H1 (cell line): ENCODE measurements around the gene RPTOR. TPM values are rescaled to one million over a fixed set of nuclear protein-coding genes. Genes with fewer than 3 reads are reported as not detected.

Experiments used
- CTCF ChIA-PET: fragments of 300-600 bp; sonication (Branson Sonifier 250); formaldehyde crosslinking; loops from one replicate; lab custom pipeline; 2021; ENCODE audit not compliant: partially characterized antibody; lab: Charles Lee
- POLR2A ChIA-PET: fragments of 300-600 bp; sonication (Branson Sonifier 250); formaldehyde crosslinking; loops from one replicate; lab custom pipeline; 2021; ENCODE audit warnings: inconsistent platforms; ENCODE audit not compliant: partially characterized antibody; lab: Charles Lee
- DNase-seq, 2 experiments: peaks; one replicate each; pipeline versions ENCODE4 v3.0.0 to v3.0.0-alpha.2; 2010 to 2022; ENCODE audit warnings: low spot score in 2 of 2, low read depth in 1 of 2, mixed read lengths in 1 of 2
- FAIRE-seq: peaks from 2 replicates; lab custom pipeline; 2011; peaks lifted over from hg19 to GRCh38; lab: Jason Lieb, UNC
- H2AFZ ChIP-seq: 2 replicates; pipeline ENCODE4 v1.8.1; 2012; ENCODE audit warnings: low read length, inconsistent platforms
- H2AK5ac ChIP-seq: 2 replicates; pipeline ENCODE4 v1.6.1; 2013; ENCODE audit warnings: low read depth, low read length
- H2BK120ac ChIP-seq: replicated peaks from 2 replicates; pipeline ENCODE3; 2013; ENCODE audit warnings: low read depth, low read length, inconsistent platforms
- H2BK12ac ChIP-seq: 2 replicates; pipeline ENCODE4 v1.6.1; 2013; ENCODE audit warnings: low read depth, low read length
- H2BK15ac ChIP-seq: 2 replicates; pipeline ENCODE4 v1.6.1; 2013; ENCODE audit warnings: low read length
- H2BK20ac ChIP-seq: 2 replicates; pipeline ENCODE4 v1.6.1; 2013; ENCODE audit warnings: low read length
- H2BK5ac ChIP-seq: 2 replicates; pipeline ENCODE4 v1.6.1; 2013; ENCODE audit warnings: low read depth, low read length
- H3K14ac ChIP-seq: 2 replicates; pipeline ENCODE4 v1.6.1; 2013; ENCODE audit warnings: inconsistent platforms; ENCODE audit not compliant: insufficient read length
- H3K18ac ChIP-seq: 2 replicates; pipeline ENCODE4 v1.6.1; 2013; ENCODE audit warnings: low read length; ENCODE audit errors: extremely low read depth
- H3K23ac ChIP-seq: 2 replicates; pipeline ENCODE4 v1.6.1; 2013; ENCODE audit warnings: inconsistent platforms; ENCODE audit not compliant: insufficient read length
- H3K23me2 ChIP-seq: 2 replicates; pipeline ENCODE4 v1.6.1; 2013; ENCODE audit warnings: low read depth, low read length
- H3K27ac ChIP-seq: 2 replicates; pipeline ENCODE4 v1.6.1; 2011; ENCODE audit warnings: low read depth, low read length, inconsistent platforms
- H3K27me3 ChIP-seq, 4 experiments: replicated peaks in 1 of 4; 1 replicate in 1 of 4; 2 replicates in 3 of 4; pipeline versions ENCODE4 v1.6.1 to v1.8.1; 2011 to 2013; ENCODE audit warnings: low read length in 3 of 4, mild to moderate bottlenecking in 3 of 4, inconsistent platforms in 2 of 4, mixed read lengths in 2 of 4, moderate library complexity in 1 of 4; ENCODE audit not compliant: control insufficient read depth in 3 of 4, insufficient read depth in 3 of 4; ENCODE audit errors: extremely low read depth in 1 of 4
- H3K36me3 ChIP-seq, 4 experiments: 2 replicates each; pipeline versions ENCODE4 v1.6.1 to v1.8.1; 2011 to 2013; ENCODE audit warnings: mild to moderate bottlenecking in 4 of 4, low read length in 3 of 4, moderate library complexity in 2 of 4, control low read depth in 1 of 4, inconsistent platforms in 1 of 4; ENCODE audit not compliant: insufficient read depth in 4 of 4, control insufficient read depth in 2 of 4
- H3K4ac ChIP-seq: replicated peaks from 2 replicates; pipeline ENCODE3; 2013; ENCODE audit warnings: low read length, low read depth, mixed read lengths, inconsistent platforms; ENCODE audit not compliant: insufficient read length
- H3K4me1 ChIP-seq, 4 experiments: replicated peaks in 1 of 4; 1 replicate in 1 of 4; 2 replicates in 3 of 4; pipeline versions ENCODE4 v1.6.1 to v1.8.1; 2011 to 2013; ENCODE audit warnings: low read length in 3 of 4, inconsistent platforms in 2 of 4, mixed read lengths in 1 of 4; ENCODE audit not compliant: insufficient read depth in 4 of 4, control insufficient read depth in 3 of 4
- H3K4me2 ChIP-seq, 2 experiments: 2 replicates each; pipeline versions ENCODE4 v1.6.1 to v1.8.1; 2011 to 2013; ENCODE audit warnings: low read depth in 2 of 2, low read length in 2 of 2, control low read depth in 1 of 2, inconsistent platforms in 1 of 2, mild to moderate bottlenecking in 1 of 2; ENCODE audit not compliant: insufficient read depth in 1 of 2
- H3K4me3 ChIP-seq, 4 experiments: fragments of 200-600, 300-600 bp in 1 of 4; sonication (generic), shearing (Covaris generic), sonication (Bioruptor Twin) in 1 of 4; 2 replicates each; pipeline versions ENCODE4 v1.5.1 to v1.8.1; 2011 to 2016; ENCODE audit warnings: low read length in 4 of 4, low read depth in 3 of 4, control low read depth in 2 of 4, inconsistent platforms in 2 of 4, mild to moderate bottlenecking in 2 of 4, mixed read lengths in 1 of 4, moderate library complexity in 1 of 4; ENCODE audit not compliant: insufficient read depth in 2 of 4; ENCODE audit errors: extremely low read depth in 1 of 4
- H3K56ac ChIP-seq: replicated peaks from 2 replicates; pipeline ENCODE3; 2013; ENCODE audit warnings: low read depth, mild to moderate bottlenecking, mixed read lengths, low read length, inconsistent platforms; ENCODE audit not compliant: insufficient read length
- H3K79me1 ChIP-seq: 2 replicates; pipeline ENCODE4 v1.6.1; 2013; ENCODE audit warnings: low read depth, low read length, control low read depth
- H3K79me2 ChIP-seq, 2 experiments: 2 replicates each; pipeline versions ENCODE4 v1.6.1 to v1.8.1; 2012 to 2013; ENCODE audit warnings: low read length in 2 of 2, mild to moderate bottlenecking in 2 of 2, inconsistent platforms in 1 of 2; ENCODE audit not compliant: insufficient read depth in 2 of 2, control insufficient read depth in 1 of 2
- H3K9ac ChIP-seq, 4 experiments: replicated peaks in 1 of 4; 1 replicate in 1 of 4; 2 replicates in 3 of 4; pipeline versions ENCODE4 v1.6.1 to v1.8.1; 2011 to 2013; ENCODE audit warnings: low read depth in 3 of 4, low read length in 3 of 4, control low read depth in 2 of 4, mild to moderate bottlenecking in 2 of 4, moderate library complexity in 2 of 4, inconsistent platforms in 1 of 4; ENCODE audit errors: extremely low read depth in 1 of 4
- H3K9me3 ChIP-seq, 2 experiments: 2 replicates each; pipeline versions ENCODE4 v1.6.1 to v1.8.1; 2012 to 2013; ENCODE audit warnings: mild to moderate bottlenecking in 2 of 2, moderate library complexity in 2 of 2, control low read depth in 1 of 2, inconsistent platforms in 1 of 2, low read depth in 1 of 2, low read length in 1 of 2, mixed read lengths in 1 of 2; ENCODE audit not compliant: insufficient read depth in 2 of 2
- H4K20me1 ChIP-seq, 2 experiments: replicated peaks in 1 of 2; 2 replicates each; pipeline versions ENCODE3 to v1.8.1; 2011 to 2013; ENCODE audit warnings: inconsistent platforms in 2 of 2, low read length in 2 of 2, mild to moderate bottlenecking in 1 of 2; ENCODE audit not compliant: insufficient read depth in 2 of 2, control insufficient read depth in 1 of 2
- H4K5ac ChIP-seq: 2 replicates; pipeline ENCODE4 v1.6.1; 2013; ENCODE audit warnings: low read length, low read depth, mixed read lengths, inconsistent platforms; ENCODE audit not compliant: insufficient read length
- H4K8ac ChIP-seq: 2 replicates; pipeline ENCODE4 v1.8.0; 2013; ENCODE audit warnings: mild to moderate bottlenecking, moderate library complexity, low read length, inconsistent platforms; ENCODE audit not compliant: insufficient read depth; ENCODE audit errors: extremely low read depth
- H4K91ac ChIP-seq: replicated peaks from 2 replicates; pipeline ENCODE3; 2013; ENCODE audit warnings: low read length, mixed read lengths, inconsistent platforms; ENCODE audit not compliant: insufficient read length
- JUND ChIP-seq: IDR thresholded peaks from 2 replicates; pipeline ENCODE4 v1.6.1; 2011; ENCODE audit warnings: mild to moderate bottlenecking, improper control_type of control experiment, low read length
- SIX5 ChIP-seq: IDR thresholded peaks from 2 replicates; pipeline ENCODE4 v1.6.1; 2011; ENCODE audit warnings: mild to moderate bottlenecking, low read depth, low read length
- SRF ChIP-seq: IDR thresholded peaks from 2 replicates; pipeline ENCODE4 v1.6.1; 2011; ENCODE audit warnings: mild to moderate bottlenecking, low read depth, low read length, moderate library complexity
- WGBS, 2 experiments: shearing (Covaris generic) in 1 of 2; methylation state at CpG; one replicate each; pipeline versions ENCODE4 v1.1.6 to v1.1.7; 2013 to 2015; ENCODE audit warnings: low lambda C conversion rate in 2 of 2, mixed read lengths in 2 of 2, inconsistent platforms in 1 of 2, low coverage in 1 of 2, missing lambda C conversion rate in 1 of 2; ENCODE audit not compliant: insufficient replicate concordance in 2 of 2, insufficient coverage in 1 of 2, insufficient read length in 1 of 2; ENCODE audit errors: extremely low coverage in 1 of 2, missing lambda C conversion rate in 1 of 2; 5-methylcytosine and 5-hydroxymethylcytosine counted together
- polyA plus RNA-seq, 7 experiments: library from polyadenylated mRNA; depleted of rRNA in 3 of 7; stranded (reverse) in 5 of 7; unstranded in 2 of 7; fragments of >200 nt in 5 of 7; fragments of 200-250 nt in 2 of 7; gene quantifications; 1 replicate in 5 of 7; 2 replicates in 1 of 7; 4 replicates in 1 of 7; pipeline versions ENCODE4 v1.2.1 to v1.2.3, GENCODE V29; 2011 to 2013; ENCODE audit warnings: missing spikeins in 2 of 7, mixed read lengths in 2 of 7
- total RNA-seq: library from RNA; stranded (reverse); fragmentation: NEBNext Ultra II Directional; extraction: Animal tissue kit (Norgen Biotek cat#: 25700); gene quantifications from 2 replicates; pipeline ENCODE4 v1.2.1, GENCODE V29; 2021

Gene RPTOR
- total and polyA plus RNA-seq, 2 of the 8 experiments (the other 6 are each of a cell fraction or from before 2014, with no cell fraction given) = 6.9 to 28.7 TPM

- TF ChIP-seq SIX5 (no peak), JUND (no peak), SRF (no peak)
- TF ChIP-seq, all 59 proteins: peak for 0
Measured at GRCh38 chr17:80904036-80904753, 359.6 kb downstream of the RPTOR start.

More at GRCh38 chr17:80904036-80904753, 359.6 kb downstream of the RPTOR start:
- Histone ChIP-seq H2BK12ac (no peak overlapping the region), H3K4me3 (no peak overlapping the region), H4K20me1 (peaks cover 2 to 4% of the 10 kb centered on the region in 2 experiments), H3K9ac (no peak overlapping the region), H2BK5ac (no peak overlapping the region), H3K36me3 (no peaks in the 10 kb centered on the region), H3K9me3 (no peaks in the 10 kb centered on the region), H3K27ac (no peak overlapping the region), H2AFZ (no peak overlapping the region), H3K18ac (no peak overlapping the region), H4K91ac (no peak overlapping the region), H3K4ac (no peak overlapping the region), H3K79me1 (no peaks in the 10 kb centered on the region), H3K79me2 (no peaks in the 10 kb centered on the region), H3K14ac (no peak overlapping the region), H2BK120ac (no peak overlapping the region), H3K4me1 (0 out of 7 replicates have a peak, but pooled peaks cover 0 to 2% (median 0%) of the 10 kb centered on the region in 4 experiments), H3K56ac (no peak overlapping the region), H4K8ac (no peak overlapping the region), H3K4me2 (no peak overlapping the region), H3K23me2 (no peaks in the 10 kb centered on the region), H3K27me3 (no peaks in the 10 kb centered on the region), H3K23ac (no peak overlapping the region), H4K5ac (no peak overlapping the region), H2BK15ac (no peak overlapping the region), H2AK5ac (no peak overlapping the region), H2BK20ac (no peak overlapping the region)
- no peak for FAIRE-seq
- 91% methylated on average over 27 of the region's 30 CpGs; no CpG with 5 or more reads in 1 of the 2 experiments for WGBS, 2 experiments
- POLR2A ChIA-PET = no interaction called here
- CTCF ChIA-PET = interaction anchor here (0.6 to 1.4 kb wide), 4 partner anchors 23 to 92 kb away, joined by 3 read pairs; no protein-coding TSS in a partner anchor
- no peak for DNase-seq
